ENCODE measurements around the gene DNM3.

DNM3 gene

GRCh38 chr1:171803461-171804022 lies 37.8 kb upstream of the DNM3 start:
- no peak for DNase-seq (ENCODE audit: insufficient read length, low spot score)

GRCh38 chr1:171805395-171806115 lies 35.7 kb upstream of the DNM3 start:
- no peak for TF ChIP-seq CTCF (IDR thresholded peaks at IDR 0.05; ENCODE audit: insufficient read depth, missing control alignments)
- DNase-seq (ENCODE audit: insufficient read length, low spot score) (no peak), FAIRE-seq (no peak)

More at GRCh38 chr1:171803461-171804022, 37.8 kb upstream of the DNM3 start:
- FAIRE-seq, result no peak
- TF ChIP-seq CTCF (IDR thresholded peaks at IDR 0.05; ENCODE audit: insufficient read depth, missing control alignments), result no peak

GRCh38 chr1:171807556-171807955 lies 33.7 kb upstream of the DNM3 start:
- DNase-seq (ENCODE audit: insufficient read length, low spot score) (no peak), FAIRE-seq (no peak)
- TF ChIP-seq CTCF (IDR thresholded peaks at IDR 0.05; ENCODE audit: insufficient read depth, missing control alignments), result no peak

GRCh38 chr1:171809834-171810233 lies 31.5 kb upstream of the DNM3 start:
- DNase-seq (ENCODE audit: insufficient read length, low spot score) (no peak), FAIRE-seq (no peak)
- TF ChIP-seq CTCF (IDR thresholded peaks at IDR 0.05; ENCODE audit: insufficient read depth, missing control alignments), result no peak

GRCh38 chr1:171811672-171812071 lies 29.6 kb upstream of the DNM3 start:
- TF ChIP-seq CTCF (IDR thresholded peaks at IDR 0.05; ENCODE audit: insufficient read depth, missing control alignments), result no peak
- DNase-seq (ENCODE audit: insufficient read length, low spot score), result no peak
- no peak for FAIRE-seq

- TF ChIP-seq CTCF (IDR thresholded peaks at IDR 0.05; ENCODE audit: insufficient read depth, missing control alignments), result no peak
- no peak for DNase-seq (ENCODE audit: insufficient read length, low spot score)
- no peak for FAIRE-seq
These were observed 26.6 kb upstream of the DNM3 start for GRCh38 chr1:171814692-171815091.

GRCh38 chr1:171816300-171816901 lies 24.9 kb upstream of the DNM3 start:
- TF ChIP-seq CTCF (IDR thresholded peaks at IDR 0.05; ENCODE audit: insufficient read depth, missing control alignments), result no peak
- DNase-seq (ENCODE audit: insufficient read length, low spot score), result no peak
- FAIRE-seq, result no peak

Measured in D721Med (cell line).